Heart right ventricle (tissue), 16 donors: Measurements from ENCODE around the gene PDHA1. TPM values are rescaled to one million over a fixed set of nuclear protein-coding genes. Genes with fewer than 3 reads are reported as not detected.
A peak's percentile ranks its signal among the peaks of the same experiment; 100 is the strongest.

Experiments
- ATAC-seq, 8 donors: fragments of 200-7000 bp; cut with Tn5 transposase; one replicate each; pipeline ENCODE4 v1.9.1; 2020; ENCODE audit warnings: mild to moderate bottlenecking in 8 of 8, moderate library complexity in 8 of 8, moderate number of reproducible peaks in 1 of 8
- DNase-seq, 2 donors: peaks; one replicate each; pipeline ENCODE4 v3.0.0-alpha.2; 2020
- H3K27ac ChIP-seq, 10 donors: fragments of 200-600 bp; sonication (generic) in 2 of 10; one replicate each; pipeline versions ENCODE4 v1.5.0 to v1.8.0; 2020 to 2022; ENCODE audit warnings: mild to moderate bottlenecking in 3 of 10
- H3K27me3 ChIP-seq, 7 donors: fragments of 200-600 bp; one replicate each; pipeline ENCODE4 v1.8.0; 2021 to 2022; ENCODE audit warnings: mild to moderate bottlenecking in 2 of 7
- H3K36me3 ChIP-seq, 9 donors: fragments of 200-600 bp; sonication (generic) in 1 of 9; one replicate each; pipeline versions ENCODE4 v1.5.0 to v1.8.0; 2020 to 2022; ENCODE audit warnings: mild to moderate bottlenecking in 2 of 9
- H3K4me1 ChIP-seq, 9 donors: fragments of 200-600 bp; sonication (generic) in 1 of 9; one replicate each; pipeline versions ENCODE4 v1.5.0 to v1.8.0; 2020 to 2022; ENCODE audit warnings: mild to moderate bottlenecking in 4 of 9
- H3K4me3 ChIP-seq, 10 donors: fragments of 200-600 bp; sonication (generic) in 2 of 10; one replicate each; pipeline versions ENCODE4 v1.5.0 to v1.8.0; 2020 to 2022; ENCODE audit warnings: mild to moderate bottlenecking in 7 of 10, moderate library complexity in 2 of 10
- H3K9me3 ChIP-seq, 11 donors: fragments of 200-600 bp in 10 of 11; sonication (generic) in 2 of 11; one replicate each; pipeline versions ENCODE4 v1.5.0 to v1.8.0; 2013 to 2022; ENCODE audit warnings: mild to moderate bottlenecking in 2 of 11, control low read depth in 1 of 11, moderate library complexity in 1 of 11
- CTCF ChIP-seq, 9 donors: fragments of 200-600 bp; sonication (generic) in 2 of 9; IDR thresholded peaks; one replicate each; pipeline versions ENCODE4 v1.5.0 to v1.8.0; 2021 to 2022; ENCODE audit warnings: antibody characterized with exemption in 9 of 9, mild to moderate bottlenecking in 5 of 9, moderate library complexity in 1 of 9
- WGBS, 2 donors: extraction: QIAGEN DNeasy Blood & Tissue Kit; methylation state at CpG; one replicate each; pipeline ENCODE4 v1.1.7; 2013; ENCODE audit warnings: inconsistent platforms in 1 of 2; 5-methylcytosine and 5-hydroxymethylcytosine counted together
- intact Hi-C, 10 donors: fragments of 100-400 bp; cut with DNase I; formaldehyde crosslinking; loops; one replicate each; pipeline versions ENCODE4 v1.11.1 to v1.14.2; 2022
- polyA plus RNA-seq, 2 donors: library from polyadenylated mRNA; stranded (reverse); fragments of 200-250 nt; gene quantifications; one replicate each; pipeline ENCODE4 v1.2.3, GENCODE V29; 2013
- total RNA-seq, 10 donors: library from RNA; stranded (reverse); fragmentation: NEBNext Ultra II Directional in 3 of 10; extraction: Animal tissue kit (Norgen Biotek cat#: 25700) in 3 of 10; gene quantifications; one replicate each; pipeline versions ENCODE4 v1.2.1 to v1.2.4, GENCODE V29; 2021 to 2023
- donor health status: Arrhythmogenic right ventricular cardiomyopathy.
- donor health status: ischemic (EF 13 %, LVEDD 7.1; RV severe dilation, severe dysfunction).
- donor health status: healthy with polysubstance abuse.
- donor health status: DM: no; HTN: yes; CAD: no.
- donor health status: DM: no; HTN: no; CAD: no.
- donor health status: ischemic (EF 25% LVEDD 6.9; RV normal size, moderate dysfunction).
- donor health status: ischemic (EF 25% LVEDD 5.7; RV mildly dilated, moderate dysfunction).
- donor health status: healthy.
- donor health status: DM: yes; HTN: yes; CAD: no.
- donor health status: Ischemic cardiomyopathy.
- donor health status: ischemic (EF 35%, LVEDD 5.7; RV mildly dilated, moderate dysfunction).
- donor health status: nonischemic (EF 11% LVEDD 7.7; RV severe dilation, severe dysfunction).
- donor health status: DM: yes; HTN: yes; CAD: no.
- donor health status: PGD.
- donor health status: ischemic (EF 29% LVEDD 5.4; RV normal size, mild dysfunction).
- donor health status: nonischemic (EF 23%, LVEDD 6.1; RV moderate dilation, normal function).

PDHA1 gene
- total and polyA plus RNA-seq, 12 donors = 867 to 1,411 (median 1,050) TPM

- intact Hi-C loops = no loop called here
- Histone ChIP-seq H3K9me3 (no peaks in the 10 kb centered on the region), H3K27ac (peak overlapping the region; percentile 70 to 94 (median 90)), H3K4me1 (peaks cover 0 to 48% (median 8%) of the 10 kb centered on the region in 9 donors), H3K36me3 (no peaks in the 10 kb centered on the region), H3K4me3 (peak overlapping the region in 9 of 10 donors; percentile 61 to 88 (median 81)), H3K27me3 (peaks cover 0 to 4% (median 0%) of the 10 kb centered on the region in 7 donors)
- ATAC-seq (peak in 2 of 8 donors; percentile 1 to 2), DNase-seq (no peak)
- no peak for TF ChIP-seq CTCF (IDR thresholded peaks at IDR 0.05)
- WGBS, 2 donors = 37 to 38% methylated on average over 11 of the region's 11 CpGs
These were observed 617 bp upstream of the PDHA1 start for GRCh38 chrX:19343085-19343534.

- H3K4me3 ChIP-seq = peak overlapping the region; percentile 48 to 88 (median 80)
- peak overlapping the region in 8 of 10 donors; percentile 83 to 94 (median 92) for H3K27ac ChIP-seq
- H3K27me3 ChIP-seq = peaks cover 0 to 4% (median 0%) of the 10 kb centered on the region in 7 donors
- intact Hi-C loops = no loop called here
- no peak for TF ChIP-seq CTCF (IDR thresholded peaks at IDR 0.05)
- DNase-seq = no peak
- H3K4me1 ChIP-seq = peaks cover 0 to 50% (median 8%) of the 10 kb centered on the region in 9 donors
- peaks cover 0 to 8% (median 0%) of the 10 kb centered on the region in 9 donors for H3K36me3 ChIP-seq
- no peak for ATAC-seq
- 3 to 7% methylated on average over 10 of the region's 10 CpGs for WGBS, 2 donors
- H3K9me3 ChIP-seq = no peaks in the 10 kb centered on the region
These were observed 934 bp downstream of the PDHA1 start for GRCh38 chrX:19344661-19345060.

DNA sequence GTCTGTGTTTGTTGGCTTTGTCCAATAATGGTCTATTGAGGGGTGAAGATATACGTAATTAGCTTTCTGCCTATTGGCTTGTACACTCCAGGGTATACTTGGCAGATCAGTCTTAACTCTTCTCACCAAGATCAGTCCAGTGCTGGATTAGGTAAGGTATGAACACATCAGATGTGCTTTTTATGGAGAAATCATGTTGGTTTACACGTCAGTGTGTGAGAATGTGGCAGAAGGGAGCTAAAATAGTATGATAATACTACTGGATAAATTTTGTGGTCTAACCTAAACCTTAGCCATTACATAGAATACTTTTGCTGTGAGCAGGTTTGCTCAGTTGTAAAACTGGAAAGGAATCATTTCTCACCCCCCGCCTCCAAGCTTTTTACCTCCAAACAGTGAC, 4.2 kb downstream of the PDHA1 start:
- Histone ChIP-seq H3K27ac (no peak overlapping the region), H3K9me3 (no peaks in the 10 kb centered on the region), H3K4me3 (no peak overlapping the region), H3K36me3 (peaks cover 0 to 41% (median 2%) of the 10 kb centered on the region in 9 donors), H3K4me1 (peaks cover 0 to 42% (median 8%) of the 10 kb centered on the region in 9 donors), H3K27me3 (no peaks in the 10 kb centered on the region)
- DNase-seq = no peak
- intact Hi-C loops = no loop called here
- ATAC-seq = no peak
- no peak for TF ChIP-seq CTCF (IDR thresholded peaks at IDR 0.05)
- WGBS, 2 donors = 57 to 69% methylated on average over 3 of the region's 3 CpGs

GRCh38 chrX:19349264-19349663, 5.5 kb downstream of the PDHA1 start:
- peaks cover 0 to 38% (median 6%) of the 10 kb centered on the region in 9 donors for H3K4me1 ChIP-seq
- no peak overlapping the region for H3K27ac ChIP-seq
- ATAC-seq (no peak), DNase-seq (no peak)
- 67 to 73% methylated on average over 2 of the region's 2 CpGs for WGBS, 2 donors
- H3K27me3 ChIP-seq = no peaks in the 10 kb centered on the region
- intact Hi-C loops = no loop called here
- H3K4me3 ChIP-seq = no peak overlapping the region
- peaks cover 0 to 54% (median 7%) of the 10 kb centered on the region in 9 donors for H3K36me3 ChIP-seq
- no peak for TF ChIP-seq CTCF (IDR thresholded peaks at IDR 0.05)
- H3K9me3 ChIP-seq = no peaks in the 10 kb centered on the region
